Measurements from ENCODE around the gene THOC5.

Gene THOC5

GRCh38 chr22:29473001-29473400 lies 80.6 kb downstream of the THOC5 start:
- no peak for DNase-seq (ENCODE audit: low read depth)

GRCh38 chr22:29470159-29470855 lies 83.2 kb downstream of the THOC5 start:
- DNase-seq (ENCODE audit: low read depth), result no peak

- DNase-seq (ENCODE audit: low read depth), result no peak
Measured at GRCh38 chr22:29469755-29470154, 83.8 kb downstream of the THOC5 start.

GRCh38 chr22:29464581-29464980 lies 89.0 kb downstream of the THOC5 start:
- DNase-seq (ENCODE audit: low read depth), result no peak

GRCh38 chr22:29463629-29464028 lies 89.9 kb downstream of the THOC5 start:
- no peak for DNase-seq (ENCODE audit: low read depth)

GRCh38 chr22:29461263-29461662 lies 92.3 kb downstream of the THOC5 start:
- no peak for DNase-seq (ENCODE audit: low read depth)

GRCh38 chr22:29459773-29460172 lies 93.8 kb downstream of the THOC5 start:
- no peak for DNase-seq (ENCODE audit: low read depth)

GRCh38 chr22:29458551-29458950 lies 95.0 kb downstream of the THOC5 start:
- DNase-seq (ENCODE audit: low read depth), result no peak

GRCh38 chr22:29457730-29458129 lies 95.8 kb downstream of the THOC5 start:
- peak; percentile 13 for DNase-seq (ENCODE audit: low read depth)

- DNase-seq (ENCODE audit: low read depth), result no peak
Measured at GRCh38 chr22:29456211-29456671, 97.3 kb downstream of the THOC5 start.
